ENCODE measurements around the gene SLC6A6.

SLC6A6 gene

DNA sequence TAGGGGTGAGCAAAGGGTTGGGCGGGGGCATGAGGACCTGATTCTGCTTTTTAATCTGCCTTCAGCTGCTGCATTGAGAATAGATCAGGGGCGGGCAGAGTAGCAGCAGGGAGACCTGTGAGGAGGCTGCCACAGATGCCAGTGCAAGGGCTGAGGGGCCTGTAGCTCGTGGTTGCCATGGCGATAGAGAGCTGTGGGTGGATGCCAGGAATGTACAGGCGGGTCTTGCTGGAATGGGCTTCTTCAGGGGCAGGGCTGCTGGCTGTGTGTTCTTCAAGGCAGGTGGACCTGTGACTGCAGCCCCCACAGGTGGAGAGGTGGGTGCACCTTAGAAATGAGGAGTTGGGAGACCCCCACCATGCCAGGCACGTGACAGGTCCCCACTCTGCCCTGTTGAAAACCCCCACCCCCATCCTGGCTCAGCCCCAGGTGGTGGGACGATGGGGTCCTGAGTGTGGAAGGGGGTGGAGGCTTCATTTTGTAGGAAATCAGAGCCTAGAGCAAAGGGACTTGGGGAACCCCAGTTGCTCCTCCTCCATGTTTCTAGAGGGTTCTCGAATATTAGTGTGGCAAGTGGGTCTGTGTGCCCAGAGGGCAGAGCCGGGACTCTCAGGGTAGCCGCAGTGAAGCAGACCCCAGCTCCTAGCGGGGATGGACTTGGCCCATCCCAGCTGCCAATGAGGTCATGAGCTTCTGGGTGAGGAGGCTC lies 38.3 kb downstream of the SLC6A6 start:
- Histone ChIP-seq H3K27me3 (ENCODE audit: control insufficient read depth, insufficient read depth, low read length) (no peaks in the 10 kb centered on the region), H3K4me3 (ENCODE audit: low read depth, low read length) (no peak overlapping the region), H3K4me2 (ENCODE audit: low read length) (no peak overlapping the region), H3K9ac (no peak overlapping the region), H3K27ac (no peak overlapping the region), H2AFZ (no peak overlapping the region), H3K79me2 (no peaks in the 10 kb centered on the region), H3K9me3 (ENCODE audit: control insufficient read depth, low read length) (no peaks in the 10 kb centered on the region), H3K36me3 (ENCODE audit: control insufficient read depth, insufficient read depth, low read length) (no peaks in the 10 kb centered on the region), H3K4me1 (no peaks in the 10 kb centered on the region)
- TF ChIP-seq, protein P1, sequence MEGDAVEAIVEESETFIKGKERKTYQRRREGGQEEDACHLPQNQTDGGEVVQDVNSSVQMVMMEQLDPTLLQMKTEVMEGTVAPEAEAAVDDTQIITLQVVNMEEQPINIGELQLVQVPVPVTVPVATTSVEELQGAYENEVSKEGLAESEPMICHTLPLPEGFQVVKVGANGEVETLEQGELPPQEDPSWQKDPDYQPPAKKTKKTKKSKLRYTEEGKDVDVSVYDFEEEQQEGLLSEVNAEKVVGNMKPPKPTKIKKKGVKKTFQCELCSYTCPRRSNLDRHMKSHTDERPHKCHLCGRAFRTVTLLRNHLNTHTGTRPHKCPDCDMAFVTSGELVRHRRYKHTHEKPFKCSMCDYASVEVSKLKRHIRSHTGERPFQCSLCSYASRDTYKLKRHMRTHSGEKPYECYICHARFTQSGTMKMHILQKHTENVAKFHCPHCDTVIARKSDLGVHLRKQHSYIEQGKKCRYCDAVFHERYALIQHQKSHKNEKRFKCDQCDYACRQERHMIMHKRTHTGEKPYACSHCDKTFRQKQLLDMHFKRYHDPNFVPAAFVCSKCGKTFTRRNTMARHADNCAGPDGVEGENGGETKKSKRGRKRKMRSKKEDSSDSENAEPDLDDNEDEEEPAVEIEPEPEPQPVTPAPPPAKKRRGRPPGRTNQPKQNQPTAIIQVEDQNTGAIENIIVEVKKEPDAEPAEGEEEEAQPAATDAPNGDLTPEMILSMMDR (IDR thresholded peaks at IDR 0.05): no peak

GRCh38 chr3:14441240-14441919 lies 39.0 kb downstream of the SLC6A6 start:
- Histone ChIP-seq H3K4me3 (ENCODE audit: low read depth, low read length) (no peak overlapping the region), H3K4me1 (no peaks in the 10 kb centered on the region), H3K27ac (no peak overlapping the region), H3K27me3 (ENCODE audit: control insufficient read depth, insufficient read depth, low read length) (no peaks in the 10 kb centered on the region), H3K9me3 (ENCODE audit: control insufficient read depth, low read length) (no peaks in the 10 kb centered on the region), H3K9ac (no peak overlapping the region), H3K4me2 (ENCODE audit: low read length) (no peak overlapping the region), H3K36me3 (ENCODE audit: control insufficient read depth, insufficient read depth, low read length) (no peaks in the 10 kb centered on the region), H2AFZ (no peak overlapping the region), H3K79me2 (no peaks in the 10 kb centered on the region)
- TF ChIP-seq, protein P1 (IDR thresholded peaks at IDR 0.05): no peak

DNA sequence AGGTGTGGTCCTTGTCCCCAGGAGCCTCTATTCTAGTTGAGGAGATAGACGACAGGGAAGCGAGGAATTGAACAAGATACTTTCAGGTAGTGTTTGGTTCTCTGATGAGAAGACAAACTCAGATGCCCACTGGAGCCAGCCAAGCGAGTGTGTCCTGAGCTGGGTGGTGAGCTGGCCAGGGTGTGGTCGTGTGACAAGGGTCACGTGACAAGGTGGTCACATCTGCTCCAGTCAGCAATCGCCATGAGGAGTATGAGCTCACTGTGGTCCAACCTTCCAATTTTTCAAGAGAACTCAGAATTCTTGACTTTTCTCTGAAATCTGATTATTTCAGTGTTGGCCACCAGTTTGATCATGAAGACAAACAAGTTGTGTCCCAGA lies 39.5 kb downstream of the SLC6A6 start:
- Histone ChIP-seq H3K9me3 (ENCODE audit: control insufficient read depth, low read length) (no peaks in the 10 kb centered on the region), H3K27me3 (ENCODE audit: control insufficient read depth, insufficient read depth, low read length) (no peaks in the 10 kb centered on the region), H3K4me3 (ENCODE audit: low read depth, low read length) (no peak overlapping the region), H3K79me2 (no peaks in the 10 kb centered on the region), H3K27ac (no peak overlapping the region), H3K36me3 (ENCODE audit: control insufficient read depth, insufficient read depth, low read length) (no peaks in the 10 kb centered on the region), H3K4me1 (no peaks in the 10 kb centered on the region), H3K4me2 (ENCODE audit: low read length) (no peak overlapping the region), H3K9ac (no peak overlapping the region), H2AFZ (no peak overlapping the region)
- TF ChIP-seq, protein P1 (IDR thresholded peaks at IDR 0.05): no peak

- TF ChIP-seq, protein P1 (IDR thresholded peaks at IDR 0.05): no peak
- Histone ChIP-seq H3K79me2 (no peaks in the 10 kb centered on the region), H3K4me2 (ENCODE audit: low read length) (no peak overlapping the region), H3K27ac (no peak overlapping the region), H3K27me3 (ENCODE audit: control insufficient read depth, insufficient read depth, low read length) (no peaks in the 10 kb centered on the region), H3K9ac (no peak overlapping the region), H3K9me3 (ENCODE audit: control insufficient read depth, low read length) (no peaks in the 10 kb centered on the region), H2AFZ (no peak overlapping the region), H3K36me3 (ENCODE audit: control insufficient read depth, insufficient read depth, low read length) (no peaks in the 10 kb centered on the region), H3K4me1 (no peaks in the 10 kb centered on the region), H3K4me3 (ENCODE audit: low read depth, low read length) (no peak overlapping the region)
Observed at GRCh38 chr3:14444380-14444779, 42.0 kb downstream of the SLC6A6 start.
